Breast epithelium (tissue), 3 donors: ENCODE results near the gene AHCYL2.

Experiments used
- POLR2A ChIP-seq: fragments of 450-650 bp; IDR thresholded peaks from one replicate; pipeline ENCODE4 v1.6.1; 2016; ENCODE audit warnings: antibody characterized with exemption, mild to moderate bottlenecking, moderate library complexity
- TF ChIP-seq, protein P1 (sequence below), 3 donors: fragments of 450-650 bp; IDR thresholded peaks; one replicate each; pipeline ENCODE4 v1.5.1; 2016 to 2017; ENCODE audit warnings: antibody characterized with exemption in 3 of 3, mild to moderate bottlenecking in 3 of 3, moderate library complexity in 3 of 3

DNA sequence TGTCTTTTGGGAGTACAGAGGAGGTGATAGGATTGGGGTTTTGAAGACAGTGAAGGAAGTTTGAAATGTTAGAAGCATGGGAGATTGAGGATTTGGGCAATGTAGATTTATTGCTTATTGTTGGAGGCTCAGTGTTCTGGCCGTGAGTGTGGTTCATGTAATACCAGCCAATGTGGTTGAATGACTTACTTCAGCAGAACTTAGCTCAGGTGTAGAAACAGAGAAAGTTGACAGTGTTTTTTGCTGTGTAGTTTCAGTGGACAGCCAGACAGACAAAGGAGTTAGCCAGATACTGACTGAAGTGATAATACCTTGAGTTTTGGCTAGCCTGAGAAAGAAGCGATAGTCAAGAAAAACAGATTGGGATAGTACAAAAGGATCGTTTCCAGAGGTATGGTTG is 88.5 kb downstream of the AHCYL2 start:
- TF ChIP-seq POLR2A: no peak
- TF ChIP-seq, protein P1, sequence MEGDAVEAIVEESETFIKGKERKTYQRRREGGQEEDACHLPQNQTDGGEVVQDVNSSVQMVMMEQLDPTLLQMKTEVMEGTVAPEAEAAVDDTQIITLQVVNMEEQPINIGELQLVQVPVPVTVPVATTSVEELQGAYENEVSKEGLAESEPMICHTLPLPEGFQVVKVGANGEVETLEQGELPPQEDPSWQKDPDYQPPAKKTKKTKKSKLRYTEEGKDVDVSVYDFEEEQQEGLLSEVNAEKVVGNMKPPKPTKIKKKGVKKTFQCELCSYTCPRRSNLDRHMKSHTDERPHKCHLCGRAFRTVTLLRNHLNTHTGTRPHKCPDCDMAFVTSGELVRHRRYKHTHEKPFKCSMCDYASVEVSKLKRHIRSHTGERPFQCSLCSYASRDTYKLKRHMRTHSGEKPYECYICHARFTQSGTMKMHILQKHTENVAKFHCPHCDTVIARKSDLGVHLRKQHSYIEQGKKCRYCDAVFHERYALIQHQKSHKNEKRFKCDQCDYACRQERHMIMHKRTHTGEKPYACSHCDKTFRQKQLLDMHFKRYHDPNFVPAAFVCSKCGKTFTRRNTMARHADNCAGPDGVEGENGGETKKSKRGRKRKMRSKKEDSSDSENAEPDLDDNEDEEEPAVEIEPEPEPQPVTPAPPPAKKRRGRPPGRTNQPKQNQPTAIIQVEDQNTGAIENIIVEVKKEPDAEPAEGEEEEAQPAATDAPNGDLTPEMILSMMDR (IDR thresholded peaks at IDR 0.05): no peak
